PC-9 (cell line): ENCODE results near the gene SYDE1. TPM values are rescaled to one million over a fixed set of nuclear protein-coding genes. Genes with fewer than 3 reads are reported as not detected.
"Not testable (repeated sequence)": the region's sequence is repeated elsewhere in the genome, so short reads cannot be mapped to it uniquely, and the experiment has no call there.

Experiments
- Bru-seq: library from RNA; stranded (reverse); fragments of 400-500 nt; gene quantifications from one replicate; lab custom pipeline; 2021; lab: Mats Ljungman, UMichigan
- BruChase-seq, 2 experiments: library from RNA; stranded (reverse); fragments of 400-500 nt; gene quantifications; one replicate each; lab custom pipeline; 2021; lab: Mats Ljungman, UMichigan
- BruUV-seq: library from RNA; stranded (reverse); fragments of 400-500 nt; replicated peaks from 2 replicates; lab custom pipeline; 2021; lab: Mats Ljungman, UMichigan
- CTCF ChIA-PET: fragments of 300-600 bp; sonication (Branson Sonifier 250); formaldehyde crosslinking; loops from one replicate; lab custom pipeline; 2022; ENCODE audit warnings: antibody characterized with exemption; lab: Charles Lee
- POLR2A ChIA-PET: fragments of 300-600 bp; sonication (Branson Sonifier 250); formaldehyde crosslinking; loops from one replicate; lab custom pipeline; 2022; ENCODE audit warnings: antibody characterized with exemption; ENCODE audit not compliant: unreplicated experiment; lab: Charles Lee
- DNase-seq, 2 experiments: peaks; one replicate each; pipeline versions ENCODE4 v3.0.0 to v3.0.0-alpha.2; 2015 to 2022; ENCODE audit warnings: mixed read lengths in 1 of 2
- H2AFZ ChIP-seq: fragments of 200-600 bp; sonication (generic); 2 replicates; pipeline ENCODE4 v1.8.1; 2017; ENCODE audit warnings: antibody characterized with exemption
- H3F3A ChIP-seq: fragments of 200-600 bp; sonication (generic); 2 replicates; pipeline ENCODE4 v1.8.1; 2017; ENCODE audit warnings: antibody characterized with exemption, mild to moderate bottlenecking, low read depth; ENCODE audit not compliant: insufficient read depth
- H3K27ac ChIP-seq: fragments of 200-600 bp; sonication (generic); 2 replicates; pipeline ENCODE4 v1.6.1; 2016; ENCODE audit warnings: mixed run types
- H3K27me3 ChIP-seq: fragments of 200-600 bp; sonication (generic); 2 replicates; pipeline ENCODE4 v1.6.1; 2016; ENCODE audit warnings: low read depth, mixed run types; ENCODE audit not compliant: insufficient read depth
- H3K36me3 ChIP-seq: fragments of 200-600 bp; sonication (generic); 2 replicates; pipeline ENCODE4 v1.6.1; 2016; ENCODE audit warnings: low read depth, mixed run types
- H3K4me1 ChIP-seq: fragments of 200-600 bp; sonication (generic); replicated peaks from 2 replicates; pipeline ENCODE4 v1.6.1; 2016; ENCODE audit warnings: mixed run types; ENCODE audit not compliant: insufficient read depth
- H3K4me2 ChIP-seq: fragments of 200-600 bp; sonication (generic); 2 replicates; pipeline ENCODE4 v1.6.1; 2017; ENCODE audit warnings: mixed run types
- H3K4me3 ChIP-seq: fragments of 200-600 bp; sonication (generic); 2 replicates; pipeline ENCODE4 v1.6.1; 2016; ENCODE audit warnings: mixed run types
- H3K79me2 ChIP-seq: fragments of 200-600 bp; sonication (generic); 2 replicates; pipeline ENCODE4 v1.6.1; 2017; ENCODE audit warnings: low read depth, mixed run types
- H3K9me2 ChIP-seq: fragments of 200-600 bp; sonication (generic); 2 replicates; pipeline ENCODE4 v1.8.1; 2017; ENCODE audit warnings: mild to moderate bottlenecking; ENCODE audit not compliant: insufficient read depth
- H3K9me3 ChIP-seq: fragments of 200-600 bp; sonication (generic); 2 replicates; pipeline ENCODE4 v1.8.1; 2016; ENCODE audit warnings: low read depth; ENCODE audit not compliant: insufficient read depth
- H4K20me1 ChIP-seq: fragments of 200-600 bp; sonication (generic); 2 replicates; pipeline ENCODE4 v1.8.1; 2017; ENCODE audit not compliant: insufficient read depth
- EZH2 ChIP-seq: fragments of 200-600 bp; sonication (generic); IDR thresholded peaks from 2 replicates; pipeline ENCODE4 v1.8.0; 2017; ENCODE audit warnings: antibody characterized with exemption, low read depth
- intact Hi-C: fragments of 100-400 bp; cut with micrococcal nuclease; formaldehyde crosslinking; loops from one replicate; pipeline ENCODE4 v1.10.0; 2022; ENCODE audit not compliant: unreplicated experiment
- long read RNA-seq: library from polyadenylated mRNA; stranded (forward); transcript quantifications from one replicate; pipeline ENCODE4 v2.0.0, GENCODE V29; 2022
- total RNA-seq: library from RNA; stranded (reverse); gene quantifications from 2 replicates; pipeline ENCODE4 v1.2.3, GENCODE V29; 2021
- TF ChIP-seq, protein P1 (sequence below): fragments of 200-600 bp; sonication (generic); conservative IDR thresholded peaks from 2 replicates; pipeline ENCODE4 v1.6.1; 2017; ENCODE audit warnings: mixed run types, antibody characterized with exemption, mild to moderate bottlenecking, moderate library complexity

SYDE1 gene, protein sequence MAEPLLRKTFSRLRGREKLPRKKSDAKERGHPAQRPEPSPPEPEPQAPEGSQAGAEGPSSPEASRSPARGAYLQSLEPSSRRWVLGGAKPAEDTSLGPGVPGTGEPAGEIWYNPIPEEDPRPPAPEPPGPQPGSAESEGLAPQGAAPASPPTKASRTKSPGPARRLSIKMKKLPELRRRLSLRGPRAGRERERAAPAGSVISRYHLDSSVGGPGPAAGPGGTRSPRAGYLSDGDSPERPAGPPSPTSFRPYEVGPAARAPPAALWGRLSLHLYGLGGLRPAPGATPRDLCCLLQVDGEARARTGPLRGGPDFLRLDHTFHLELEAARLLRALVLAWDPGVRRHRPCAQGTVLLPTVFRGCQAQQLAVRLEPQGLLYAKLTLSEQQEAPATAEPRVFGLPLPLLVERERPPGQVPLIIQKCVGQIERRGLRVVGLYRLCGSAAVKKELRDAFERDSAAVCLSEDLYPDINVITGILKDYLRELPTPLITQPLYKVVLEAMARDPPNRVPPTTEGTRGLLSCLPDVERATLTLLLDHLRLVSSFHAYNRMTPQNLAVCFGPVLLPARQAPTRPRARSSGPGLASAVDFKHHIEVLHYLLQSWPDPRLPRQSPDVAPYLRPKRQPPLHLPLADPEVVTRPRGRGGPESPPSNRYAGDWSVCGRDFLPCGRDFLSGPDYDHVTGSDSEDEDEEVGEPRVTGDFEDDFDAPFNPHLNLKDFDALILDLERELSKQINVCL
- total RNA-seq (2.7 and 4.1 TPM in 2 replicates), Bru-seq, nascent RNA (percentile 36 among the genes with signal in this experiment), BruChase-seq, experiment 1, labeled RNA remaining after a 2-hour chase (percentile 35 among the genes with signal in this experiment), BruChase-seq, experiment 2, labeled RNA remaining after a 6-hour chase (percentile 42 among the genes with signal in this experiment)
- long read RNA-seq, partial matches to known transcripts: 1 of 1 reads
- long read RNA-seq, other reads (novel, unspliced or antisense): 0 of 1 reads

DNA sequence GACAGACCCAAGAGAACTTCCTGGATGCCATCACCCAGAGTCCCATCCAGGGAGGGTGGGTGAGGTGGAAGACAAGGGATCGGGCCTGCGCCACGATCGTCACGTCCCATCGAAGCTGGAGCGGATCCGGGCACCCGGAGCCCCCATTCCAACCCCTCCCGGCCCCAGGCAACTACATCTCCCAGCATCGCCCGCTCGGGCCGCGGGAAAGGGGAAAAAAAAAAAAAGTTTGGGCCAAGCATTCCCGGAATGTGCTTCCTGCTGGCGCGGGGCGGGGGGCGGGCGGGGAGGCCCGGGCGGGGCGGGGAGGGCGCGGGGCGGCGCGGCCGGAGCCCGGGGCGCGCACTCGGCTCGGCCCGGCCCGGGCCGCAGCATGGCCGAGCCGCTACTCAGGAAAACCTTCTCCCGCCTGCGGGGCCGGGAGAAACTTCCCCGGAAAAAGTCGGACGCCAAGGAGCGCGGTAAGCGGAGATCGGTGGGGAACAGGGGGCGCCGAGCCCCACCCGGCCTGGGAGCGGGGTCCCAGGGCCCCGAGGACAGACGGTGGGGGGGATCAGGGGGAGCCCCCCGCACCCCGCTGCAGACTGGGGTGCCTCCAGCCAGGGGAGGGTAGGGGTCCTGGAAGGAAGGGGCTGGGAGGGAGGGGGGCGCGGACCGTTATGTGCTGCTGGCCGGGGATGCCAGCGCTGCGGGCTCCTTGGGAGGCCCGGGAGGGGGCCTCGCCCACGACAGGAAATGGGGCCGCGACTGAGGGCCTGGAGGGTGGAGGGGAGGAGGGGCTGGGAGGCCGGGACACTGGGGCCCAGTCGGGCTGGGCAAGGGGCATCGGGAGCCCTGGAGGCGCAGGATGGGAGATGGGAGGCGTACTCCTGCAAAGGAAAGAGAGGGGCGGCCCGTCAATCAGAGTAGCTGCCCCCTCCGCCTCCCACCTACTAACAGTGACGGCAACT lies at the start of gene SYDE1:
SYDE1 (plus strand) TSS at position 341 of the 950 bp plus-strand sequence; CDS start at position 374, 33 bp downstream.
- DNase-seq: peak; percentile 56
- no peaks in the 10 kb centered on the region for H3K9me2 ChIP-seq
- no peaks in the 10 kb centered on the region for H4K20me1 ChIP-seq
- H3K79me2 ChIP-seq: no peaks in the 10 kb centered on the region
- H3K4me2 ChIP-seq: peak within 1 kb of the TSS; percentile 81
- intact Hi-C loops: loop anchor here (10.0 kb wide), 1 partner anchor 147 kb away; no protein-coding TSS in a partner anchor
- CTCF ChIA-PET: interaction anchor here (0.6 kb wide), 1 partner anchor 534 kb away, joined by 5 read pairs; no protein-coding TSS in a partner anchor
- no peak within 1 kb of the TSS for H3K27ac ChIP-seq
- no peaks in the 10 kb centered on the region for H3K27me3 ChIP-seq
- BruUV-seq: no TSS peak
- POLR2A ChIA-PET: no interaction called here
- peaks cover 10% of the 10 kb centered on the region; the same call in 1 of the 2 replicates for H3K4me1 ChIP-seq
- no peak for TF ChIP-seq EZH2
- TF ChIP-seq, protein P1, sequence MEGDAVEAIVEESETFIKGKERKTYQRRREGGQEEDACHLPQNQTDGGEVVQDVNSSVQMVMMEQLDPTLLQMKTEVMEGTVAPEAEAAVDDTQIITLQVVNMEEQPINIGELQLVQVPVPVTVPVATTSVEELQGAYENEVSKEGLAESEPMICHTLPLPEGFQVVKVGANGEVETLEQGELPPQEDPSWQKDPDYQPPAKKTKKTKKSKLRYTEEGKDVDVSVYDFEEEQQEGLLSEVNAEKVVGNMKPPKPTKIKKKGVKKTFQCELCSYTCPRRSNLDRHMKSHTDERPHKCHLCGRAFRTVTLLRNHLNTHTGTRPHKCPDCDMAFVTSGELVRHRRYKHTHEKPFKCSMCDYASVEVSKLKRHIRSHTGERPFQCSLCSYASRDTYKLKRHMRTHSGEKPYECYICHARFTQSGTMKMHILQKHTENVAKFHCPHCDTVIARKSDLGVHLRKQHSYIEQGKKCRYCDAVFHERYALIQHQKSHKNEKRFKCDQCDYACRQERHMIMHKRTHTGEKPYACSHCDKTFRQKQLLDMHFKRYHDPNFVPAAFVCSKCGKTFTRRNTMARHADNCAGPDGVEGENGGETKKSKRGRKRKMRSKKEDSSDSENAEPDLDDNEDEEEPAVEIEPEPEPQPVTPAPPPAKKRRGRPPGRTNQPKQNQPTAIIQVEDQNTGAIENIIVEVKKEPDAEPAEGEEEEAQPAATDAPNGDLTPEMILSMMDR: no peak
- peak within 1 kb of the TSS; percentile 67 for H3K4me3 ChIP-seq
- peaks cover 30% of the 10 kb centered on the region; the same call in 1 of the 2 replicates for H3F3A ChIP-seq
- peak within 1 kb of the TSS; percentile 91 for H2AFZ ChIP-seq
- peaks cover 15% of the 10 kb centered on the region for H3K9me3 ChIP-seq
- H3K36me3 ChIP-seq: no peaks in the 10 kb centered on the region

DNA sequence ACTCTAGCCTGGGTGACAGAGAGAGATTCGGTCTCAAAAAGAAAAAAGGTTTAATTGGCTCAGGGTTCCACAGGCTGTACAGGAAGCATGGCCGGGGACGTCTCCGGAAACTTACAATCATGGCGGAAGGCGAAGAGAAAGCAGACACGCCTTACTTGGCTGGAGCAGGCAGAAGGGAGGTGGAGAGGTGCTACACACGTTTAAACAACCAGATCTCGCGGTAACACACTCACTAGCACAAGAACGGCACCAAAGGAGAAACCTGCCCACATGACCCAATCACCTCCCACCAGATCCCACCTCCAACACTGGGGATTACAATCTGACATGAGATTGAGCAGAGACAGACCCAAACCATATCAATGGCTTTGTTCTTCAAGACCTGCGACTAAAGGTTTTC lies 45.2 kb upstream of the SYDE1 start:
- Histone ChIP-seq H4K20me1 (no peaks in the 10 kb centered on the region), H3K9me3 (peaks cover 10% of the 10 kb centered on the region), H3K27me3 (no peaks in the 10 kb centered on the region), H3K27ac (no peak overlapping the region), H3K4me2 (no peak overlapping the region), H3K79me2 (no peaks in the 10 kb centered on the region), H3K9me2 (no peaks in the 10 kb centered on the region), H3K4me3 (no peak overlapping the region), H3K36me3 (no peaks in the 10 kb centered on the region), H2AFZ (no peak overlapping the region), H3F3A (peaks cover 39% of the 10 kb centered on the region), H3K4me1 (peaks cover 3% of the 10 kb centered on the region; the same call in 1 of the 2 replicates)
- CTCF ChIA-PET: no interaction called here
- DNase-seq: peak in 1 of 2 experiments; percentile 0
- no TSS peak for BruUV-seq
- TF ChIP-seq, protein P1: no peak
- no peak for TF ChIP-seq EZH2
- POLR2A ChIA-PET: no interaction called here
- intact Hi-C loops: no loop called here

GRCh38 chr19:15070386-15070785 lies 36.8 kb upstream of the SYDE1 start:
- H3K27ac ChIP-seq: peak overlapping the region; percentile 96
- H3K9me3 ChIP-seq, H4K20me1 ChIP-seq, intact Hi-C loops, H3K9me2 ChIP-seq, BruUV-seq, H3K4me3 ChIP-seq, H3K36me3 ChIP-seq, CTCF ChIA-PET, H3K27me3 ChIP-seq, H3K79me2 ChIP-seq: not testable (repeated sequence)
- peak overlapping the region; percentile 41; the same call in 1 of the 2 replicates for H2AFZ ChIP-seq
- POLR2A ChIA-PET: interaction anchor here (0.6 to 0.8 kb wide), 5 partner anchors 126 to 1286 kb away, joined by 4 to 9 read pairs (median 7); no protein-coding TSS in a partner anchor
- peak overlapping the region; percentile 76 for H3K4me2 ChIP-seq
- DNase-seq: peak; percentile 55 to 95
- peaks cover 84% of the 10 kb centered on the region for H3K4me1 ChIP-seq
- peaks cover 69% of the 10 kb centered on the region for H3F3A ChIP-seq
